Right lung (tissue), 5 donors: ENCODE results near the gene PRSS21. TPM values are rescaled to one million over a fixed set of nuclear protein-coding genes. Genes with fewer than 3 reads are reported as not detected.
A peak's percentile ranks its signal among the peaks of the same experiment; 100 is the strongest.

Experiments used
- DNase-seq, 2 donors: peaks; one replicate each; pipeline ENCODE4 v3.0.0-alpha.2; 2013
- polyA plus RNA-seq, 5 donors: library from polyadenylated mRNA; unstranded; fragments of 120-200 nt; gene quantifications; one replicate each; pipeline versions ENCODE4 v1.2.1 to v1.2.3, GENCODE V29; 2013; ENCODE audit warnings: inconsistent platforms in 1 of 5, low replicate concordance in 1 of 5; ENCODE audit not compliant: insufficient read length in 5 of 5, insufficient read depth in 1 of 5

PRSS21 gene
- polyA plus RNA-seq, 5 donors = 0.14 to 0.67 (median 0.23) TPM; not detected in 2

- DNase-seq = no peak
Measured at GRCh38 chr16:2824626-2825025, 7.6 kb downstream of the PRSS21 start.

DNA sequence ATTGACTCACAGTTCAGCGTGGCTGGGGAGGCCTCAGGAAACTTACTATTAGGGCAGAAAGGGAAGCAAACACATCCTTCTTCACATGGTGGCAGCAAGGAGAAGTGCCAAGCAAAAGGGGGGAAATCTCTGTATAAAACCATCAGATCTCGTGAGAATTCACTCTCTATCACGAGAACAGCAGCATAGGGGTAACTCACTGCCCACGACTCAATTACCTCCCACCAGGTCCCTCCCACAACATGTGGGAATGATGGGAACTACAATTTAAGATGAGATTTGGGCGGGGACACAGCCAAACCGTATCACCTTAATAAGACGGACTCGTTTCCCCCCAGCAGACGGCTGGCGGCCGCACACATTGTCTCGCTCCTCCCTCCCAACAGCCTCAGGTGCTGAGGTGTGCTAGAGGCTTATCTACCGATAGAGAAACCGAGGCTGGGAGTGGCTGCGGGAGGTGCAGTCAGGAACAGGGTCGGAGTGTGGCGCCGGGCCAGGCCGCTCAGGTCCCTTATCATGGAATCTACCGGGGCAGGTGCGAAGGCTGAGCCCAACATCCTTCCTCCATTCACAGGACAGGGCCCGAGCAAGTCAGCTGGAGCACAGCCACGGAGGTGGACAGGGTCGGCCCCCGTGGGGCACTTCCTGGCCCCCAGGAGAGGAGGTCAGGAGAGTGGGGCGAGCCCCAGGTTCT is 8.2 kb downstream of the PRSS21 start:
- DNase-seq = no peak

DNA sequence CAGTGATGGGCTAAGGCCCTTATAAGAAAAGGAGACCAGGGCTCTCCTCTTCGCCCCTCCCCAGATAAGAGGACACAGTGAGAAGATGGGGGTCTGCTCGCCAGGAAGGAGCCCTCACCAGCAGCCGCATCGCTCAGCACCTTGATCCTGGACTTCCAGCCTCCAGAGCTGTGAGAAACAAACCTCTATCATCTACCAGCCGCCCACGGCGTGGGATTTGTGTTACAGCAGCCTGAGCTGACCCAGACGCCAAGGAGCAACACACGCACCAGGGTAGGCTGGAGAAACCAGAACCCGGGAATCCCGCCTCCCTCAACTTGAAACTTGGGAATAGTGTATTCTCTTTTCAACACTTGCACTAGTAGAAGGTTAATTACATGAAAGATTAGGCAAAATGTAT is 8.9 kb downstream of the PRSS21 start:
- DNase-seq = no peak

DNA sequence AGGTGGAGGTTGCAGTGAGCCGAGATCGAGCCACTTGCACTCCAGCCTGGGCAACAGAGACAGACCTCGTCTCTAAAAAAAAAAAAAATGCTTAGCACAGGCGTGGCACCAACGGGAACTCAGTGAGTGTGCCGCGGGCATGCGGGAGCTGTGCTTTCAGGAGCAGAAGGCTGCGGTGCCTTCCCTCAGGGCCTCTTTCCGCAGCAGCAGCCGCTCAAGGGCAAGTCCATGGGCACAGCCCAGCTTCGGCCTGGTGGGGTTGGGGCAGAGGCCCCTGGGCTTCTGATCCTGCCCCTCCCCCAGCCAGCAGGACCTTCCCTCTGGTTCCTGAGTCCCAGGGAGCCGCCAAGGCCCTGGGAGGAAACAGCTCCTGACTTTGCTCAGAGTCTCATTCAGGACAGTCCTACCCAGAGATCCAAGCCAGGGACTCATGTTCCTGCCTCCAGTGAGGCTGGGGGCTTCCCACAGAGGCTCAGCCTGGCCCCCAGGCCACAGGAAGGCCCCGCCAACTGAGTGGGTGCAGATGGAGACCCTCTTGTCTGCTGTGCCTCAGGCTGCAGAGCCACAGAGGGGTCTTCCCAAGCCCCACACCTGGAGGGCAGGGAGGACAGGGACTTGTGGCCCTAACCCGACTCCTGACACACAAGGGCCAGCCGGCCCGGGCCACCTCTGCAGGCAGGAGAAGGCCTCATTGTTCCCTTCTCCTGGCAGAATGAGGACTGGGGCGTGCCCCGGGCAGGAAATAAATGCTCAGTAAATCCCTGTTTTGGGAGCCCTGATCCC is 9.7 kb downstream of the PRSS21 start:
- no peak for DNase-seq

DNA sequence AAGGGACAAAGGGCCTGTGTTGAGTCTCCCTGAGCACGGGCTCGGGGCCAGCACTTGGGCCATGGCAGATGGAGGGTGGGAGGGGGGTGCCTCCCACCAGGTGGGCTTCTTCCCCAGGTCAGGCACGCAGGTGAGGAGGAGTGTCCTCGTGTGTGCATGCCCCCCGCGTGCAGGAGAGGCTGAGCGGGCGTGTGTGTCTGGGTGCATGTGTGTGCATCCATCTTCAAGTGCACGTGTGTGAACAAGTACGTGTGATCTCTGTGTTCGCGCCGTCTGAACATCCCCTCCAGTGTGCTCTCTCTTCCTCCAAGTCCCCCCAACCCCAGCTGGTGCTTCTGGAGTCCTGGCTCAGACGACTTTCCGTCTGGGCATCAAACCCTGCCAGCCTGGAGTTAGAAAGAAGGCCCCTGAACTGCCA is 10.3 kb downstream of the PRSS21 start:
- no peak for DNase-seq

- no peak for DNase-seq
Measured at GRCh38 chr16:2827831-2828520, 10.9 kb downstream of the PRSS21 start.

GRCh38 chr16:2828521-2828840 is 11.4 kb downstream of the PRSS21 start:
- DNase-seq = no peak

- DNase-seq = no peak
Measured at GRCh38 chr16:2828876-2829430, 11.9 kb downstream of the PRSS21 start.

- DNase-seq = no peak
Measured at GRCh38 chr16:2829501-2830354, 12.7 kb downstream of the PRSS21 start, which contains the start of gene ZG16B. Gene ZG16B (plus strand): TSS chr16:2830303. CDS start chr16:2830442, 139 bp downstream.

DNA sequence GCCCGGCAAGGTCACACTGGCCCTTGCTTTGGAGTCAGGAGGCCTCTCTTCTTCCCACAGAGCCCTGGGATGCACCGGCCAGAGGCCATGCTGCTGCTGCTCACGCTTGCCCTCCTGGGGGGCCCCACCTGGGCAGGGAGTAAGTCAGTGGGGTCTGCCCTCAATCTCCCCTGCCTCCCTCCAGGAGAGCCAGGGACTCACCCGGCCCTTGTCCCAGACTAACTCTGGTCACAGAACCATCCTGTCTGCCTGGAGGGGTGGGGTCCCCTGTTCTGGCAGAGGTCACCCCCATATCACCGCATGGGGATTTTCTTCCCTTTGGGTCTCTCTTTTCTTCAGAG is 13.3 kb downstream of the PRSS21 start:
- no peak for DNase-seq

GRCh38 chr16:2831203-2831602 is 14.2 kb downstream of the PRSS21 start:
- no peak for DNase-seq

GRCh38 chr16:2833776-2834175 is 16.7 kb downstream of the PRSS21 start:
- no peak for DNase-seq

GRCh38 chr16:2834968-2835367 is 17.9 kb downstream of the PRSS21 start:
- DNase-seq = no peak

DNA sequence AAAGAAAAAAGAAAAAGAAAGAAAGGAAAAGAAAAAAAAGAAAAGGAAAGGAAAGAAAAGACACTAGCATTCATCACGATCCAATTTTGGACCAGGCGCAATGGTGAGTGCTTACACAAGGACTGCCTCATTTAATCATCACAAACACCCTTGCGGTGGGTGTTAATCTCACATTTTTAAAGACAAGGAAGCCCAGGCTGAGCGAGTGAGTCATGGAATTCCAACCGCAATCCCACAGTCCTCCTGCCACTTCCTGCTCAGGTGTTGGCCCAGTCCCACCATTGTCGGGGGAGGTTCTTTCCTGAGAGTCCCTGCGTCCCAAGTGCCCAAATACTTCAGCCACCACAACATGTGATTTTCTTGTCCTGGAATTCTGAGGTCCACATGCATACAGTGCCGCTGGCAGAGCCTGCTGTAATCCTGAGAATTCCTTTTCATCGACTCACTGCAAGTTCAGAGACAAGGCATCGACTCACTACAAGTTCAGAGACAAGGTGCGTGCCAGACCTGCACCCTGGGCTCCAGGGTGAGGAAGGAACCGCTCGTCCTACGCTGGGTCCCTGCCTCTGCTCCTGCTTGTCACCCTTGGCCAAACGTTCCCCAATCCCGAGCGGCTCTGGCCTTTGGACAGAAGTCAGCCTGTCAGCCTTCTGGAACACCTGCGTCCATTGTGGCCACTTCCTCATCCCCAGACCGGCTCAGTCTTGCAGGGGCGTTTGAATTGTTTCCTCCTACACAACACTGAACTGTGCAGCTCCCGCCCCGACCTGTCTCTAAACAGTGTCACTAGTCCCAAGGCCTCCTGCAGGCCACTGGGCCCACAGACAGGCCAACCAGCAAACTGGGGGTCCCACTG is 18.8 kb downstream of the PRSS21 start:
- DNase-seq = no peak

DNA sequence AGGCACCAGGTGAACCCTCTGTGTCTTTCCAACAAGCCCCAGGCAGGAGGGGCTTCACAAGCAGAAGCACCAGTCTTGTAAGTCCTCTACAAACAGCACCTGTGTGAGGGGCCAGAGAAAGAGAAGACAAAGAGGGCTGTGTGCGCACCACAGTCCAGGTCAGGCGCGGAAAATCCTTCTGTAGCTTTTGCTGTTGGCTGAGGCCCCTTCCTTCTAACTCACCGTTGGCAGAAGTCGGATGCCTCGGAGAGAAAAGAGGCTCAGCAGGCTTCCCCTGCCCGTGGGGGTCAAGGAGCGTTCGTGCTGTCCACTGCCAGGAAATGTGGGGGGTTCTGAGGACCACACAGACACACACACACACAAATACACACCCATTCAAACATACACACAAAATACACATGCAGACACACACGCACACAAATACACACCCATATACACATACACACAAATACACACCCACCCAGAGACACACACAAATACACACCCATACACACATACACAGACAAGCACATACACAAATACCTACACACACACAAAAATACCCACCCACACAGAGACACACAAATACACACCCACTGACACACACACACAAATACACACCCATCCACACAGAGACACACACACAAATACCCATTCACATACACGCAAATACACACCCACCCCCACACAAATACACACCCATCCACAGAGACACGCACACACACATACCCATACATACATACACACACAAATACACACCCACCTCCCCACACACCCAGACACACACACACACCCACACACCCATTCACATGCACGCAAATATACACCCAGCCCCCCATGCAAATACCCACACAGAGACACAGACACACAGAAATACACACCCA is 19.8 kb downstream of the PRSS21 start:
- no peak for DNase-seq

- peak; percentile 40 to 55 for DNase-seq
Measured at GRCh38 chr16:2838928-2839327, 21.9 kb downstream of the PRSS21 start.

DNA sequence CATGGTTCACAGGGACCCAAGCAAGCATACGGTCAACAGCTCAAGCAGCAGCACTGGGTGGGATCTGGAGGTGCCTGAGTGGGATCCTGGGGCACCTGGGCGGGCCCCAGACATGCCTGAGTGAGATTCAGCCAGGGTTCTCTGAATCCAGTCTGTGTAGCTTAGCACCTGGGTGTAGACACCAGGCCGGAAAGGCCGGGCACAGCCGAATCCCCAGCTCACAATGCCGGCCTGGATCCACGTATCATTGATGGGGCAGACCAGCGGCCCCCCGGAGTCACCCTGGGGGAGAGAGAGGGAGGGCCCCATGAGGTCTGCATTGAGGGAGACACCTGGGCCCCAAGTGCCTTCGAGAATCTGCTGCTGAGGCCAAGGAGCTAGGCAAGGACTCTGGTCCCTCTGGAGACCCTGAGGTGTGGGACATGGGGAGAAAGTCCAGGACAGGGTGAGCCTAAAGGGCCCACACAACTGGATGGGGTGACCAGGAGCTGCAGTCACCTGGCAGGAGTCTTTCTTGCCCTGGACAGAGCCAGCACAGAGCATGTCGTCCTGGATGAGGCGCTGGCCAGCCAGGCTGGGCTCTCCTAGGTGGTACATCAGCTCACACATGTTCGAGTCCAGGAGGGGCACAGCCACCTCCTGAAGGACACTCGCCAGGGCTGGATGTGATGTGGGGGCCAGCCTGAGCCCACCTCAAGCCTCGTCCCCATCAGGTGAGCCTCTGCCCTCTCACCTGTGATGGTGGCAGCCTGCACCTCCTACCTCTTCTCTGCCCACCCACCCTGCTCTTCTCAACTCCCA is 22.8 kb downstream of the PRSS21 start:
- no peak for DNase-seq

- no peak for DNase-seq
Measured at GRCh38 chr16:2840914-2841313, 23.9 kb downstream of the PRSS21 start.
